Naive thymus-derived CD4-positive, alpha-beta T cell (primary cell): ENCODE measurements around the gene TNFRSF13B. TPM values are rescaled to one million over a fixed set of nuclear protein-coding genes. Genes with fewer than 3 reads are reported as not detected.
"Not testable (repeated sequence)": the region's sequence is repeated elsewhere in the genome, so short reads cannot be mapped to it uniquely, and the experiment has no call there.

ENCODE experiments used
- ATAC-seq: fragments of 150-1000 bp; cut with Tn5 transposase; 2 replicates; pipeline ENCODE4 v1.10.0; 2021; ENCODE audit warnings: mild to moderate bottlenecking, moderate library complexity
- CTCF ChIA-PET: fragments of 350-600 bp; sonication (Branson Sonifier 250); formaldehyde crosslinking; loops from one replicate; lab custom pipeline; 2021; ENCODE audit warnings: antibody characterized with exemption; lab: Charles Lee
- POLR2A ChIA-PET: fragments of 350-600 bp; sonication (Branson Sonifier 250); formaldehyde crosslinking; loops from one replicate; lab custom pipeline; 2021; ENCODE audit warnings: antibody characterized with exemption, inconsistent platforms; lab: Charles Lee
- DNase-seq, 9 donors: peaks; one replicate each; pipeline versions ENCODE4 v3.0.0 to v3.0.0-alpha.2; 2020 to 2022; ENCODE audit warnings: mixed read lengths in 1 of 9
- H3K27ac ChIP-seq: one replicate; pipeline ENCODE4 v1.7.0; 2013; ENCODE audit warnings: mild to moderate bottlenecking, low read depth, low read length, moderate library complexity
- H3K27me3 ChIP-seq, 2 donors: one replicate each; pipeline ENCODE4 v1.7.0; 2013; ENCODE audit warnings: low read length in 2 of 2, mild to moderate bottlenecking in 2 of 2, moderate library complexity in 2 of 2; ENCODE audit not compliant: control insufficient read depth in 2 of 2, insufficient read depth in 2 of 2
- H3K36me3 ChIP-seq, 3 experiments: 1 replicate in 2 of 3; 2 replicates in 1 of 3; pipeline ENCODE4 v1.7.0; 2013; ENCODE audit warnings: low read length in 3 of 3, mild to moderate bottlenecking in 3 of 3, moderate library complexity in 1 of 3; ENCODE audit not compliant: insufficient read depth in 3 of 3, control insufficient read depth in 2 of 3
- H3K4me1 ChIP-seq, 2 donors: one replicate each; pipeline ENCODE4 v1.7.0; 2013; ENCODE audit warnings: low read length in 2 of 2, mild to moderate bottlenecking in 2 of 2, moderate library complexity in 1 of 2; ENCODE audit not compliant: control insufficient read depth in 2 of 2, insufficient read depth in 2 of 2
- H3K4me3 ChIP-seq: 2 replicates; pipeline ENCODE4 v1.7.0; 2013; ENCODE audit warnings: mild to moderate bottlenecking, low read length
- H3K9me3 ChIP-seq, 3 experiments: 1 replicate in 2 of 3; 2 replicates in 1 of 3; pipeline ENCODE4 v1.7.0; 2013; ENCODE audit warnings: low read length in 3 of 3; ENCODE audit not compliant: control insufficient read depth in 2 of 3
- H3K27ac Mint-ChIP-seq, 9 donors: one replicate each; pipeline ENCODE4 v1.8.0; 2020 to 2022; ENCODE audit warnings: mixed read lengths in 9 of 9, mild to moderate bottlenecking in 8 of 9, moderate library complexity in 5 of 9, inconsistent platforms in 2 of 9
- H3K27me3 Mint-ChIP-seq, 5 donors: one replicate each; pipeline ENCODE4 v1.8.0; 2021 to 2022; ENCODE audit warnings: mixed read lengths in 5 of 5, mild to moderate bottlenecking in 1 of 5
- H3K36me3 Mint-ChIP-seq, 5 donors: one replicate each; pipeline ENCODE4 v1.8.0; 2020 to 2022; ENCODE audit warnings: mixed read lengths in 5 of 5, mild to moderate bottlenecking in 3 of 5, inconsistent platforms in 1 of 5
- H3K4me1 Mint-ChIP-seq, 7 donors: one replicate each; pipeline ENCODE4 v1.8.0; 2020 to 2022; ENCODE audit warnings: mixed read lengths in 7 of 7, mild to moderate bottlenecking in 3 of 7, inconsistent platforms in 1 of 7
- H3K4me3 Mint-ChIP-seq, 10 donors: one replicate each; pipeline ENCODE4 v1.8.0; 2020 to 2022; ENCODE audit warnings: mild to moderate bottlenecking in 10 of 10, mixed read lengths in 10 of 10, moderate library complexity in 6 of 10, inconsistent platforms in 2 of 10
- H3K9me3 Mint-ChIP-seq, 11 donors: one replicate each; pipeline ENCODE4 v1.8.0; 2020 to 2022; ENCODE audit warnings: mixed read lengths in 11 of 11, mild to moderate bottlenecking in 4 of 11, inconsistent platforms in 1 of 11, moderate library complexity in 1 of 11
- intact Hi-C, 2 donors: fragments of 100-400 bp; cut with micrococcal nuclease; formaldehyde crosslinking; loops; one replicate each; pipeline ENCODE4 v1.15.1; 2023
- polyA plus RNA-seq, 2 donors: library from polyadenylated mRNA; unstranded; fragments of 300-500 nt; fragmentation: Illumina TruSeq; gene quantifications; one replicate each; pipeline ENCODE4 v1.2.3, GENCODE V29; 2021
- total RNA-seq, 6 experiments: library from RNA in 5 of 6; stranded (reverse) in 5 of 6; gene quantifications; 1 replicate in 5 of 6; 2 replicates in 1 of 6; pipeline ENCODE4 v1.2.3 and lab custom pipeline; 2021 to 2026

The TNFRSF13B gene
- total and polyA plus RNA-seq, 7 experiments from 2014 or later, result 0.21 to 2.4 (median 1.3) TPM; not detected in 3

DNA sequence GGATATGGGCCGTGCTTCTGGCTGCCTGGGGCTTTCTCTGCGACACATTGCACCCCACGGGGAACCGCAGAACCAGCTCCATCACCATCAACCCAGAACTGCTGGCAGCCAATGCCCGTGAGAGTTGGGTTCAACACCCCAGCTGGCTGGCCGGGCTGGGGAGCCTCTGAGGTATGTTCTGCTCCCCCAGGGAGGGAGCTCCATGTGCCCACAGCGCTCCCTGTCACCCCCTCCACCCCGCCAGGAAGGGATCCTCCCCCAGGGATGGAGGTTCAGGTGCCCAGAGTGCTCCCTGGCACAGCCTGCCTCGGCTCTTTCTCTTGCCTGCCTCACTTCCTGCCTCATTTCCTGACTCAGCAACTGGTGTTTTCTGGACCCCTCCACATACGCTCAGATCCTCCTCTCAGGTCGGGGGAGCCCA, 46.1 kb upstream of the TNFRSF13B start:
- intact Hi-C loops, result no loop called here
- Histone ChIP-seq H3K4me1 (peaks cover 12 to 20% of the 10 kb centered on the region in 2 donors), H3K9me3 (no peaks in the 10 kb centered on the region), H3K27ac (no peak overlapping the region), H3K4me3 (no peak overlapping the region), H3K27me3 (no peaks in the 10 kb centered on the region), H3K36me3 (no peaks in the 10 kb centered on the region)
- Mint-ChIP-seq H3K36me3 (no peaks in the 10 kb centered on the region), H3K4me1 (peaks cover 22 to 34% (median 31%) of the 10 kb centered on the region in 7 donors), H3K27me3 (peaks cover 0 to 3% (median 0%) of the 10 kb centered on the region in 5 donors), H3K9me3 (peaks cover 0 to 4% (median 0%) of the 10 kb centered on the region in 11 donors), H3K27ac (peak overlapping the region in 5 of 9 donors; percentile 18 to 82 (median 36)), H3K4me3 (peak overlapping the region in 1 of 10 donors; percentile 54)
- ChIA-PET CTCF (no interaction called here), POLR2A (no interaction called here)
- no peak for DNase-seq
- no peak for ATAC-seq

DNA sequence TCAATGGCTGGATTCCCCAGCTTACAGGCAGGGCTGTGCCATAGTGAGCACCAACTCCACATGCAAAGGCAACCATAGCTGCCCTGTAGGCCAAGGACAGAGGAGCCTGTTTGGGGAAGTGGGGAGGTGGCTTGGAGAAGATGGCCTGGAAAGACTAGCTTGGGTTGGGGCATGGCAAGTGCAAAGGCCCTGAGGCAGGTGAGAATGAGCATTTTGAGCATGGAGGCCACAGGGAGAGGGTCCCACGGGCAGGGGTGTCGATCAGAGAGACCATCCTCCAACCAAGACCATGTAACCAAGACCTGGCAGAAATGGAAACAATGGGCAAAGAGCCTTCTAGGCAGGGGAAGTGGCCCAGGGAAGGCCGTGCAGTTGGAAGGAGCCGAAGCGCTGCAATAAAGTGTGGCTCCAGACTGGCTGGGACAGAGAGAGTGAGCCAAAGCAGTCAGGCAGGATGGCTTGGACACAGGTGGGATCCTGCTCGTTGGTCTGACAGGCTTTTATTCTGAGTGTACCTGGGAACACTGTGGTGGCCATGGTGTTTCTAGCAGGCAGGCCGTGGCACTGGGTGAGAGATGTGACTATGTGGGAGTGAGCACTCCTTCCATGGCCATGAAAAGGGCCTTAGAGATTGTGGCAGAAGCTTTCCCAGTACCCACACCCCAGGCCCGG, 45.6 kb upstream of the TNFRSF13B start:
- Histone ChIP-seq H3K27me3 (no peaks in the 10 kb centered on the region), H3K4me3 (no peak overlapping the region), H3K27ac (no peak overlapping the region), H3K4me1 (peaks cover 12 to 20% of the 10 kb centered on the region in 2 donors), H3K9me3 (no peaks in the 10 kb centered on the region), H3K36me3 (no peaks in the 10 kb centered on the region)
- Mint-ChIP-seq H3K27ac (peak overlapping the region in 2 of 9 donors; percentile 54 to 80), H3K4me3 (no peak overlapping the region), H3K27me3 (peaks cover 0 to 5% (median 0%) of the 10 kb centered on the region in 5 donors), H3K9me3 (peaks cover 0 to 4% (median 0%) of the 10 kb centered on the region in 11 donors), H3K36me3 (no peaks in the 10 kb centered on the region), H3K4me1 (peaks cover 22 to 34% (median 31%) of the 10 kb centered on the region in 7 donors)
- ChIA-PET CTCF (no interaction called here), POLR2A (interaction anchor here (0.7 kb wide), 1 partner anchor 574 kb away, joined by 3 read pairs; the partner anchor contains the start of gene PEMT)
- ATAC-seq (no peak), DNase-seq (no peak)
- intact Hi-C loops, result no loop called here

DNA sequence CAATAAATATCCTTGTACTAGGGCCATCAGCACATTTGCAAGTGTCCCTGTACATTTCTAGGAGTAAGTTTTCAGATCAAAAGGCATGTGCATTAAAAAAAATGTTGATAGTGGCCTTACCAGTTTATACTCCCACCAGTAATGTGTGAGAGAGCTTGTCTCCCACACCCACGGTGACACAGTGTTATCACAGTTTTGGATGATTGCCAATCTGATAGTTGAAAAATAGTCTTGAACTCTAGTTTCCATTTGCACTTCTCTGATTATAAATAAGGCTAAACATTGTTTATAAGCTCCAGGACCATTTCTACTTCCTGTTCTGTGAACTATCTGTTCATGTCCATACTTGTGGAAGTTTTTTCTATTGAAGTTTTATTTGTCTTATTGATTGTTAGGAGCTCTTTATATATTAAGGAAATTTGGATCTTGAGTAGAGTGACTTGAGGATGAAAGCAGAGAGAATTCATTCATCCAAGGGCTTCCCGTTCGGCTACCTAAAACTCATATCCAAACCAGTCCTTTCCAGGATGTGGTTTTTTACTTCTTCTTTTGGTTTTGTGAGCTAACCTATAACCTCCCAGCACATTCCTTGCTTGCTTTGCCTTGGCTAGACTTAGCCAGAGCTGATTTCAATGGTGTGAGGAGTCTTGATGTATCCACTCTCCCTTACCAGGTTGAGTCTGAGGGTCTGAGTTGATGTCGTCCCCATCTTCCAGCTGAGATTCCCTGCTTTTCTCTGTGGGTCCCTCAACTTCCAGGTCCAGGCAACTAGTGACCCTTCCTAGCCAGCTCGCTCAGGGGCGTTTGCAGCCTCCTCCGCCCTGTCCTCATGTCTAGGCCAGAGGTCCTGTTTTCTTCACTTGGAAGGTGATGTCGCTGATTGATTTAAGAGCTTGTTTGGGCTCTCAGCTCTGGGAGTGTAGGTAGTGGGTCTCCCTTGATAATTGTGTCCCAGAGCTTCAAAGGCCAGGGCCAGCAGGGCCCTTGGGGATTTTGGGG, 44.6 kb upstream of the TNFRSF13B start:
- H3K27me3 ChIP-seq, POLR2A ChIA-PET, H3K36me3 Mint-ChIP-seq, H3K4me3 ChIP-seq, H3K9me3 Mint-ChIP-seq, H3K27ac ChIP-seq, intact Hi-C loops, H3K9me3 ChIP-seq, H3K36me3 ChIP-seq, H3K27me3 Mint-ChIP-seq: not testable (repeated sequence)
- peak in 5 of 9 donors; percentile 10 to 38 (median 27) for DNase-seq
- Mint-ChIP-seq H3K4me3 (peak overlapping the region in 5 of 10 donors; percentile 2 to 31 (median 22)), H3K27ac (peak overlapping the region; percentile 39 to 91 (median 68)), H3K4me1 (peaks cover 22 to 34% (median 31%) of the 10 kb centered on the region in 7 donors)
- peaks cover 12 to 20% of the 10 kb centered on the region in 2 donors for H3K4me1 ChIP-seq
- peak; percentile 46 for ATAC-seq
- CTCF ChIA-PET, result interaction anchor here (0.9 kb wide), 1 partner anchor 25 kb away, joined by 3 read pairs; no protein-coding TSS in a partner anchor

DNA sequence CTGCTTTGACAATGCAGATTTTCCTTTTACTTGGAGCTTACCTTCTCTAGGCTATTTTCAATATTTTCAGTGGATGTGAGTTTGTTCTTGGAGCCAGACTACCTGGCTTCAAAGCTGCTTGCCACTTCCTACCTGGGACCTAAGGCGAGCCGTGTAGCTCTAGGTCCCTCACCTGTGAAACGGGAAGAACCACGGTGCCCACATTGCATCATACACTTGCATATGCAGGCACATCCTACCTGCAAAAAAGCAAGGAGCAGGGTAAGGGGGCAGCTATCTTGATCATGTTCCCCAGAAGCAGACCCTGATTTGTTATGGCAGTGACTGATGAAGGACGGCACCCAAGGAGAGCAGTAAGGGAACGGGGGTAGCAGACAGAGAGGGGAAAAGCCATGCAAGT, 43.3 kb upstream of the TNFRSF13B start:
- Histone ChIP-seq H3K9me3 (no peaks in the 10 kb centered on the region), H3K36me3 (no peaks in the 10 kb centered on the region), H3K27me3 (no peaks in the 10 kb centered on the region), H3K4me3 (no peak overlapping the region), H3K27ac (no peak overlapping the region), H3K4me1 (peaks cover 12 to 20% of the 10 kb centered on the region in 2 donors)
- H3K4me1 Mint-ChIP-seq, result peaks cover 22 to 34% (median 31%) of the 10 kb centered on the region in 7 donors
- no peak for ATAC-seq
- peaks cover 0 to 4% (median 0%) of the 10 kb centered on the region in 11 donors for H3K9me3 Mint-ChIP-seq
- peaks cover 0 to 6% (median 0%) of the 10 kb centered on the region in 5 donors for H3K27me3 Mint-ChIP-seq
- ChIA-PET CTCF (no interaction called here), POLR2A (interaction anchor here (0.7 kb wide), 2 partner anchors 19 to 160 kb away, joined by 3 to 5 read pairs; no protein-coding TSS in a partner anchor)
- H3K4me3 Mint-ChIP-seq, result peak overlapping the region in 1 of 10 donors; percentile 25
- H3K27ac Mint-ChIP-seq, result peak overlapping the region in 3 of 9 donors; percentile 68 to 81 (median 72)
- H3K36me3 Mint-ChIP-seq, result no peaks in the 10 kb centered on the region
- no peak for DNase-seq
- intact Hi-C loops, result no loop called here

DNA sequence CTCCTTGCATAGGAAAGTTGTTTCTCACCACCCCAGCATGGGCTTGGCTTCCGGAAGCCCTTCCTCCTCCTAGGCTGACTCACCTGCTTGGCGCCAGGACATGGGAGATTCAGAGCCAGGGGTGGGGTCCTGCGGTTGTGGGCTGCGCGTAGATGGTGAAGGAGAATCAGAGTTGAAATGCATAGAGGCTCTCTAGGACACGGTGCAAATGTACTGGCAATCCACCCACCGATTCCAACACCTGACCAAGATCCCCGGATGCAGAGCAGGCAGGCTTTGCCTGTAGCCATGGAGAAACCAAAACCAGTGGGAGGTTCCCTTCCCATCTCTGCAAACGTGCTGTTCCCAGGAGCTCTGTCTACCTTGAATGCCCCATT, 42.8 kb upstream of the TNFRSF13B start:
- CTCF ChIA-PET, DNase-seq: not testable (repeated sequence)
- peaks cover 22 to 34% (median 31%) of the 10 kb centered on the region in 7 donors for H3K4me1 Mint-ChIP-seq

More for the DNA sequence above, 42.8 kb upstream of the TNFRSF13B start:
- H3K36me3 Mint-ChIP-seq, ATAC-seq, H3K9me3 ChIP-seq, intact Hi-C loops, H3K4me3 ChIP-seq, H3K27ac ChIP-seq, H3K36me3 ChIP-seq, H3K27me3 Mint-ChIP-seq, H3K27me3 ChIP-seq, H3K4me3 Mint-ChIP-seq, H3K9me3 Mint-ChIP-seq: not testable (repeated sequence)
- POLR2A ChIA-PET, result interaction anchor here (0.7 kb wide), 2 partner anchors 19 to 160 kb away, joined by 3 to 5 read pairs; no protein-coding TSS in a partner anchor
- peaks cover 12 to 20% of the 10 kb centered on the region in 2 donors for H3K4me1 ChIP-seq
- H3K27ac Mint-ChIP-seq, result peak overlapping the region in 1 of 9 donors; percentile 72
